Measurements from ENCODE around the gene SBSN. TPM values are rescaled to one million over a fixed set of nuclear protein-coding genes. Genes with fewer than 3 reads are reported as not detected.

The SBSN gene
- total RNA-seq, 1 donor from 2014 or later = not detected

DNA sequence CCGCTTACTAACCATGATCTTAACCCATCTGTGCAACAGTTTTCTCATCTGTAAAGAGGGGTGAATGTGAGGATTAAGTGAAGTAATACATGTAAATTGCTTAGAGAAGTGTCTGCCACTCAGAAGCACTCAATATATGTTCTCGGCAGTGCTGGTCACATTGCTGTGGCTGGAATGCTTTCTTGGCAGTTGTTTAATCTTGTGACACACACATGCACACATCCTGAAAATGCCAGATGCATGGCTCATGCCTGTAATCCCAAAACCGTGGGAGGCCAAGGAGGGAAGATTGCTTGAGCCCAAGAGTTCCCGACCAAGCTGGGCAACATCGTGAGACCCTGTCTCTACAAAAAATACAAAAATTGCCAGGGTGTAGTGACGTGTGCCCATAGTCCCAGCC lies 9.8 kb downstream of the SBSN start:
- intact Hi-C loops (cut with micrococcal nuclease) = no loop called here
- DNase-seq = no peak
- peaks cover 66% of the 10 kb centered on the region for H3K27me3 ChIP-seq (ENCODE audit: low read depth)

DNA sequence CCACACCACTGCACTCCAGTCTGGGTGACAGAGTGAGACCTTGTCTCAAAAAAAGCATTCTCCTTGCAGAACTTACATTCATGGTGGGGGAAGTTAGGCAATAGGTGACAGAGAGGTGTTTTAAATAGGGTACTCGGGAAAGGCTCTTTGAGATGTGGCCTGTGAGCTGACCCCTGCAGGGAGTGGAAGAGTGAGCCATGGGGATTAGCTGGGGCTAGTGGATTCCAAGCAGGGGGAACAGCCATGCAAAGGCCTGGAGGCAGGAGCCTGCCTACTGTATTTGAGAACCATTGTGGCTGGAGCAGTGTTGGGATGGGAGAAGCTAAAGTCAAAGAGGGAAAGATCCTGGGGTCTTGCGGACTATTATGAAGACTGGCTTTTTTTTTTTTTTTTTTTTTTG lies 10.8 kb downstream of the SBSN start:
- TF ChIP-seq, protein P1, sequence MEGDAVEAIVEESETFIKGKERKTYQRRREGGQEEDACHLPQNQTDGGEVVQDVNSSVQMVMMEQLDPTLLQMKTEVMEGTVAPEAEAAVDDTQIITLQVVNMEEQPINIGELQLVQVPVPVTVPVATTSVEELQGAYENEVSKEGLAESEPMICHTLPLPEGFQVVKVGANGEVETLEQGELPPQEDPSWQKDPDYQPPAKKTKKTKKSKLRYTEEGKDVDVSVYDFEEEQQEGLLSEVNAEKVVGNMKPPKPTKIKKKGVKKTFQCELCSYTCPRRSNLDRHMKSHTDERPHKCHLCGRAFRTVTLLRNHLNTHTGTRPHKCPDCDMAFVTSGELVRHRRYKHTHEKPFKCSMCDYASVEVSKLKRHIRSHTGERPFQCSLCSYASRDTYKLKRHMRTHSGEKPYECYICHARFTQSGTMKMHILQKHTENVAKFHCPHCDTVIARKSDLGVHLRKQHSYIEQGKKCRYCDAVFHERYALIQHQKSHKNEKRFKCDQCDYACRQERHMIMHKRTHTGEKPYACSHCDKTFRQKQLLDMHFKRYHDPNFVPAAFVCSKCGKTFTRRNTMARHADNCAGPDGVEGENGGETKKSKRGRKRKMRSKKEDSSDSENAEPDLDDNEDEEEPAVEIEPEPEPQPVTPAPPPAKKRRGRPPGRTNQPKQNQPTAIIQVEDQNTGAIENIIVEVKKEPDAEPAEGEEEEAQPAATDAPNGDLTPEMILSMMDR (IDR thresholded peaks at IDR 0.05; ENCODE audit: borderline replicate concordance) = no peak
- Histone ChIP-seq H3K4me1 (peaks cover 4% of the 10 kb centered on the region), H3K9me3 (replicated peaks) (no peaks in the 10 kb centered on the region), H3K36me3 (no peaks in the 10 kb centered on the region), H3K27me3 (ENCODE audit: low read depth) (peaks cover 66% of the 10 kb centered on the region), H3K4me3 (no peak overlapping the region), H3K27ac (replicated peaks) (no peak overlapping the region)
- intact Hi-C loops (cut with micrococcal nuclease) = no loop called here
- no peak for DNase-seq

More for the DNA sequence above, 9.8 kb downstream of the SBSN start:
- no peaks in the 10 kb centered on the region for H3K36me3 ChIP-seq
- H3K4me1 ChIP-seq = peaks cover 4% of the 10 kb centered on the region
- TF ChIP-seq, protein P1 (IDR thresholded peaks at IDR 0.05; ENCODE audit: borderline replicate concordance) = no peak
- no peaks in the 10 kb centered on the region for H3K9me3 ChIP-seq (replicated peaks)
- no peak overlapping the region for H3K4me3 ChIP-seq
- H3K27ac ChIP-seq (replicated peaks) = no peak overlapping the region

DNA sequence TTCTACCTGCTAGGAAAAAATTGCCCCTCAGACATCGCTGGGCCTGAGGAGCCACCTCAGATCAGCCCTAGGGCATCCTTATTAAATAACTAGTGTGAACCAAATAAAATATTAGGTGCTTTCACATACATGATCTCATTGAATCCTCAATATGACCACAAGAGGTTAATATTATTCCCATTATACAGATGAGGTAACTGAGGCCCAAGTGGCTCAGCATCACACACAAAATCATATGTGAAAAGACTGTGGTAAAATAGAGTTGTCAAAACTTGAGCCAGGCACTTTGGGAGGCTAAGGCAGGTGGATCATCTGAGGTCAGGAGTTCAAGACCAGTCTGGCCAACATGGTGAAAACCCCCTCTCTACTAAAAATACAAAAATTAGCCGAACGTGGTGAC lies 11.8 kb downstream of the SBSN start:
- H3K4me3 ChIP-seq = no peak overlapping the region
- H3K4me1 ChIP-seq = peaks cover 4% of the 10 kb centered on the region
- no peaks in the 10 kb centered on the region for H3K9me3 ChIP-seq (replicated peaks)
- H3K27me3 ChIP-seq (ENCODE audit: low read depth) = peaks cover 74% of the 10 kb centered on the region
- TF ChIP-seq, protein P1 (IDR thresholded peaks at IDR 0.05; ENCODE audit: borderline replicate concordance) = no peak
- intact Hi-C loops (cut with micrococcal nuclease) = no loop called here
- no peak overlapping the region for H3K27ac ChIP-seq (replicated peaks)
- no peak for DNase-seq
- no peaks in the 10 kb centered on the region for H3K36me3 ChIP-seq

DNA sequence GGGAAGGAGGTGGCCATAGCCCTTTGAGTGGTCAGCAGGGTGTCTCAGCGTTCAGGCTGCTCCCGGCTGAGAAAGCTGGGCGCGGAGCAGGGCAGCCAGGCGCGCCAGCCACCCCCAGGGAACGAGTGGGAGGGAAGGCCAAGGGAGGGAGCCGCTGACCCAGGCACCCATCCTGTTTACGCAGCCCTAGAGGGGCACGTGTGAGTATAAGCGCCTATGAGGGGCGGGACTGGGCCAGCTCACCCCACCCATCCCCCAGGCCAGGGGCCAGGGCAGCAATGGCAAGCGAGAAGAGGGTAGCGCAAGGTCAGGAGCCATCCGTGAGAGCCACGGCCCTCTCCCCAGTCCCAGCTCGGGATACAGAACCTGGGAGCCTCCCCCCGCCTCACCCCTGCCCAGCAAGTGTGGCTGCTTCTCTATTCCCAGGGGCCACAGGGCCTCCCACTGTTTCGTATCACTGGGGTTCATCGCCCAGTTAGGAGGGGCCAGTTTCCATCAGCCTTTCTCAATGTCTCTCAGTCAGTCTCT lies 13.8 kb downstream of the SBSN start:
- Histone ChIP-seq H3K27ac (replicated peaks) (no peak overlapping the region), H3K27me3 (ENCODE audit: low read depth) (peaks cover 82% of the 10 kb centered on the region), H3K9me3 (replicated peaks) (no peaks in the 10 kb centered on the region), H3K4me1 (peaks cover 17% of the 10 kb centered on the region), H3K4me3 (no peak overlapping the region), H3K36me3 (no peaks in the 10 kb centered on the region)
- no peak for DNase-seq
- TF ChIP-seq, protein P1 (IDR thresholded peaks at IDR 0.05; ENCODE audit: borderline replicate concordance) = no peak
- intact Hi-C loops (cut with micrococcal nuclease) = no loop called here

DNA sequence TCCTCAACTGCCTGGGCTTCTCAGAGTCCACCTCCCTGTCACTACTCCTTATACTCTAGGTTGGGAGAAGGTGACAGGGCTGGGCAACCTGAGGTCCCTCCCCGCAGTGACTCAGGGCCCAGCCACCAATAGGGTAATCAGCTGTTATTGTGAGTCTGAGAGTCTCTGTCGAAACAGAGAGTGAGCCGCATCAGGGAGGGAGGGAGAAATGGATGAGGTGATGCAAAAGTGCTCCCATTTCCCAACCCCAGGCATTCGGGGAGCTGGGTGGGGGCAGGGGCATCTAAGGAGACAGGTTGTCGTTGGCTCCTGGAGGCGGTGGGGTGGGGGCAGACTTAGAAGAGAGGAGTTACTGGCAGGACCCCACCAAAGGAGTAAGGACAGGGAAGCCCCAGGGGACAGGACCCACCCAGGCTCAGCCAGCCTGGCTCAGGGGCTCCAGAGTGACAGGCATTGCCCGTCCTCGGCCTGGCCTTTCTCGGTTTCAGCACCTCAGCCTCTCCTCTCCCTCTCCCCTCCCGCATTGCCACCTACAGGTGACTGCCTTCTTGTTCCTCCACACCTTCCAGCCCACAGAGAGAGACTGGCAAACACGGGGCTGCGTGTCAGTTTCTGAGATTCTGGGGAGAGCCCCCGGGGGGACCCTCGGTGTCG lies 14.4 kb downstream of the SBSN start, which contains the start of gene DMKN:
TSS of gene DMKN (minus strand) at position 22 of the 654 bp plus-strand sequence. CDS start 174 bp downstream, outside the sequence.
- H3K4me3 ChIP-seq = no peak within 1 kb of the TSS
- no peak within 1 kb of the TSS for H3K27ac ChIP-seq (replicated peaks)
- no peak for DNase-seq
- no peaks in the 10 kb centered on the region for H3K36me3 ChIP-seq
- intact Hi-C loops (cut with micrococcal nuclease) = no loop called here
- no peaks in the 10 kb centered on the region for H3K9me3 ChIP-seq (replicated peaks)
- peaks cover 81% of the 10 kb centered on the region for H3K27me3 ChIP-seq (ENCODE audit: low read depth)
- peaks cover 17% of the 10 kb centered on the region for H3K4me1 ChIP-seq
- TF ChIP-seq, protein P1 (IDR thresholded peaks at IDR 0.05; ENCODE audit: borderline replicate concordance) = no peak
